Measurements from ENCODE around the gene FCRLB. TPM values are rescaled to one million over a fixed set of nuclear protein-coding genes. Genes with fewer than 3 reads are reported as not detected.

The FCRLB gene
- total RNA-seq, 1 donor from 2014 or later: 0.26 TPM

DNA sequence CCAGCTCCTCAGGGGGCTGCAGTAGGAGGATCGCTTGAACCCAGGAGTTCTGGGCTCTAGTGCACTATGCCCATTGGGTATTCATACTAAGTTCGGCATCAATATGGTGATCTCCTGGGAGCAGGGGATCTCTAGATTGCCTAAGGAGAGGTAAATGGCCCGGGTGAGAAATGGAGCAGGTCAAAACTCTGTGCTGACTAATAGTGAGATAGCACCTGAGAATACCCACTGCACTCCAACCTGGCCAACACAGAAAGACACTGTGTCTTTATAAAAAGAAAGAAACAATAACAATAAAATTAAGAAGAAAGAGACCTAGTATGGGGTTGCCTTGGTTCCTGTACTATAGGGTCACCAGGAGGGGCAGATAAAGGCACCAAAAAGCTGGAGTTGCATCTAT is 14.5 kb downstream of the FCRLB start:
- no peak for DNase-seq (ENCODE audit: low read depth)
- Histone ChIP-seq H3K27me3 (ENCODE audit: control insufficient read depth, insufficient read depth, low read length) (no peaks in the 10 kb centered on the region), H3K4me3 (ENCODE audit: low read depth, low read length) (no peak overlapping the region), H3K36me3 (ENCODE audit: control insufficient read depth, insufficient read depth, low read length) (no peaks in the 10 kb centered on the region)
- TF ChIP-seq, protein P1, sequence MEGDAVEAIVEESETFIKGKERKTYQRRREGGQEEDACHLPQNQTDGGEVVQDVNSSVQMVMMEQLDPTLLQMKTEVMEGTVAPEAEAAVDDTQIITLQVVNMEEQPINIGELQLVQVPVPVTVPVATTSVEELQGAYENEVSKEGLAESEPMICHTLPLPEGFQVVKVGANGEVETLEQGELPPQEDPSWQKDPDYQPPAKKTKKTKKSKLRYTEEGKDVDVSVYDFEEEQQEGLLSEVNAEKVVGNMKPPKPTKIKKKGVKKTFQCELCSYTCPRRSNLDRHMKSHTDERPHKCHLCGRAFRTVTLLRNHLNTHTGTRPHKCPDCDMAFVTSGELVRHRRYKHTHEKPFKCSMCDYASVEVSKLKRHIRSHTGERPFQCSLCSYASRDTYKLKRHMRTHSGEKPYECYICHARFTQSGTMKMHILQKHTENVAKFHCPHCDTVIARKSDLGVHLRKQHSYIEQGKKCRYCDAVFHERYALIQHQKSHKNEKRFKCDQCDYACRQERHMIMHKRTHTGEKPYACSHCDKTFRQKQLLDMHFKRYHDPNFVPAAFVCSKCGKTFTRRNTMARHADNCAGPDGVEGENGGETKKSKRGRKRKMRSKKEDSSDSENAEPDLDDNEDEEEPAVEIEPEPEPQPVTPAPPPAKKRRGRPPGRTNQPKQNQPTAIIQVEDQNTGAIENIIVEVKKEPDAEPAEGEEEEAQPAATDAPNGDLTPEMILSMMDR (IDR thresholded peaks at IDR 0.05; ENCODE audit: insufficient read depth, low read length, severe bottlenecking): no peak
- no peak for FAIRE-seq

DNA sequence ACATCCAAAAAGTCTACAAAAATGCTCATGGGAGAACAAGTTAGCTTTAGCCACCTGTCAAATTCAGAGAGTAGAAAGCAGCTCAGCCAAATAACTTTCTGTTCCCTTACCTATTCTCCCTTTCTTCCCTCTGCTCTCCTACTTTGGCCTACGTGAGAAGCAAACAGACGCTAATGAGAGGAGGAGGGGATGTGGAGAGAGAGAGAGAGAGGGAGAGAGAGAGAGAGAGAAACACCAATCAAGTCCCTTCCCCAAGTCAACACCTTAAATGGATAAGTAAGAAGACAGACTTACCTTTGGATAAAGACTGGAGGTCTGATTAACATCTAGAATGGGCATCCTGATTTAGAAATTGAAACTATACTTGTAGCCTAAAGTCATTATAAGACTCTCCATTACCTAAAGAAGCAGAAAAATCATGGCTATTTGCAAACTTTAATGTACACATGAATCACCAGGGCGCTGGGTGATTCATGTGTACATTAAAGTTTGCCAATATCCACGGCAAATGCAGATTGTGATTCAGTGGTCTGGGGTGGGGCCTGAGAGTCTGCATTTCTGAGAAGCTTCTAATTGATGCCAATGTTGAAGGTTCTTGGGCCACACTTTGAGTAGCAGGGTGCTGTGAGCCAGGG is 15.1 kb downstream of the FCRLB start:
- TF ChIP-seq, protein P1 (IDR thresholded peaks at IDR 0.05; ENCODE audit: insufficient read depth, low read length, severe bottlenecking): no peak
- FAIRE-seq (peak; percentile 23), DNase-seq (ENCODE audit: low read depth) (peak; percentile 90)
- H3K4me3 ChIP-seq (ENCODE audit: low read depth, low read length): no peak overlapping the region
- H3K36me3 ChIP-seq (ENCODE audit: control insufficient read depth, insufficient read depth, low read length): no peaks in the 10 kb centered on the region
- no peaks in the 10 kb centered on the region for H3K27me3 ChIP-seq (ENCODE audit: control insufficient read depth, insufficient read depth, low read length)

DNA sequence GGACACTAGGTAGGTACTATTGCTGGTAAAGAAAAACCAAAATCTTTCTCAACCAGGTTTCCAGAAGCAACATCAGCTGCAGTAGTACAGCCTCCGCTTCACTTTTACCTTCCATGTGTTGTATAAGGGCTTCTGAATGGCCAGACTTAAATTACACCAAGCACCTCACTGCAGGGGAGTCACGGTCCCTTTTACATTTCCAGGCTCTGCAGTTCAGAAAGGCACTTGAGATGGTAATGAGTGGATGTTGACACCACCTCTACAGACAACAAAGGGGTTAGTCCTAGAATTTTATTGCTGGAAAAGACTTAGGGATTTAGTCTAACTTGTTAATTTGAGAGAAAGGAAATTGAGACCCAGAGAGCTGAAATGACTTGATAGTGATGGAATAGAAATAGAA is 16.3 kb downstream of the FCRLB start:
- Histone ChIP-seq H3K27me3 (ENCODE audit: control insufficient read depth, insufficient read depth, low read length) (no peaks in the 10 kb centered on the region), H3K4me3 (ENCODE audit: low read depth, low read length) (no peak overlapping the region), H3K36me3 (ENCODE audit: control insufficient read depth, insufficient read depth, low read length) (no peaks in the 10 kb centered on the region)
- TF ChIP-seq, protein P1 (IDR thresholded peaks at IDR 0.05; ENCODE audit: insufficient read depth, low read length, severe bottlenecking): no peak
- DNase-seq (ENCODE audit: low read depth) (no peak), FAIRE-seq (no peak)

DNA sequence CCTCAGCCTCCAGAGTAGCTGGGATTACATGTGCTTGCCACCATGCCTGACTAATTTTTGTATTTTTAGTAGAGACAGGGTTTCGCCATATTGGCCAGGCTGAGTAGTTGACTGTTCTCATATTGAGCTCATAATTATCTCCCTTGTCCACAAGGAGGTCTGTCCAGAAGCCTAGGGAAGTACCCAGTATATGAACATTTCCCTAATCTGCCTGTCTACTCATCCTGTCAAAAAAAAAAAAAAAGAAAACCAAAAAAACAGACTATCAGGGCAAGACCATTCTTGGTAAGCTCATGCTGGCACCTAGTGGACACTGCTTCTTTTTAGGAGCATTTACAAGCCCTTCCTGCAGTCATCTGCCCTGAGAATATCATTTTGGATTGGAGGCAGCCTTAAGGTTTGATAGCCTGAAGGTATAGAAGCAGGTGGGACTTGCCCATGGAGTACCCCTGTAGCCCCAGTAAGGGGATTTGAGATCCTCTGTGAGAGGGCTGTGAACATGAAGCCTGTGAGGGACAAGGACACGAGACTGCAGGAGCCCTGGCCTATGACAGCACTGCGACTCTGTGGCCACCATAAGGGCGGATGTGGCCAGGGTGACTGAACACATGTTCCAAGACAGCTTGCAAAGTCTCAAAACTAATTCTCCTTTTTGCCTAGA is 17.4 kb downstream of the FCRLB start:
- FAIRE-seq (no peak), DNase-seq (ENCODE audit: low read depth) (peak; percentile 84)

DNA sequence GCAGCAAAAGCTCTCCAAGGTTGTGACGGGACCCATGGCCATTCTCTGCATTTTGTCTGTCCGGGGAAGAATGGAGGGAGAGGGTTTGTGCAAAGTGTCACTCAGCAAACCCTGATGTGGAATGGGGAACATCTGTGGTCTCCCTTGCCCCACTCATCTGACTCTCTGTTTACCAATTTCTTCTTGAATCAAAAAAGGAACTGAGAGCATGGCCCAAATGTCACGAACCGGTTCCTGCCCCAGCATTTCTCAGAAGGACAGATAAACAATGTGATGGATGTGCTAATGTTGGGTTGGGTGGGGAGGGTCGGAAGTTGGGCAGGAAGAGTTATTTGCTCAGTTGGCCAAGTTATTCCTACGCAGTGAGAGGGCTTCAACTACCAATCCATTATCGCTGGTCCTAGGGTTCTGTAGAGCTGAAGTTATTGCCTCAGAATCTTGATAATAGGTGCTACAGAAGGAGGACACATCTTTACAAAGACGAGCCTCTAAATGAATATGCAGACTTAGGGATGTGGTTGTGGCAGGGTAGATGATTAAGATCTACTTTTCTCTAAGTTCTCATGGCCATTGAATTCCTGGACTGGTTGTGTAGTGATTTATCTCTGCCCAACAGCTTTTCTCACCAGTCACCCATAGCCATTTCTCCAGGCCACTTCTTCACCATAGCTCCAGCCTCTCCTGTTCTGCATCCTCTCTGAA is 18.7 kb downstream of the FCRLB start:
- Histone ChIP-seq H3K4me3 (ENCODE audit: low read depth, low read length) (no peak overlapping the region), H3K36me3 (ENCODE audit: control insufficient read depth, insufficient read depth, low read length) (no peaks in the 10 kb centered on the region), H3K27me3 (ENCODE audit: control insufficient read depth, insufficient read depth, low read length) (no peaks in the 10 kb centered on the region)
- TF ChIP-seq, protein P1 (IDR thresholded peaks at IDR 0.05; ENCODE audit: insufficient read depth, low read length, severe bottlenecking): no peak
- DNase-seq (ENCODE audit: low read depth): no peak
- FAIRE-seq: no peak

More for the DNA sequence above, 17.4 kb downstream of the FCRLB start:
- Histone ChIP-seq H3K36me3 (ENCODE audit: control insufficient read depth, insufficient read depth, low read length) (no peaks in the 10 kb centered on the region), H3K4me3 (ENCODE audit: low read depth, low read length) (no peak overlapping the region), H3K27me3 (ENCODE audit: control insufficient read depth, insufficient read depth, low read length) (no peaks in the 10 kb centered on the region)
- TF ChIP-seq, protein P1 (IDR thresholded peaks at IDR 0.05; ENCODE audit: insufficient read depth, low read length, severe bottlenecking): peak; percentile 57
